NCI-H510A treated with DMSO at 0.1 percent for 48 hours (cell line): ENCODE data around the gene DMAP1.
"Not testable (repeated sequence)": the region's sequence is repeated elsewhere in the genome, so short reads cannot be mapped to it uniquely, and the experiment has no call there.

Experiments used
- DNase-seq: peaks from one replicate; lab custom pipeline; 2025; lab: John Stamatoyannopoulos, UW

The DMAP1 gene, protein sequence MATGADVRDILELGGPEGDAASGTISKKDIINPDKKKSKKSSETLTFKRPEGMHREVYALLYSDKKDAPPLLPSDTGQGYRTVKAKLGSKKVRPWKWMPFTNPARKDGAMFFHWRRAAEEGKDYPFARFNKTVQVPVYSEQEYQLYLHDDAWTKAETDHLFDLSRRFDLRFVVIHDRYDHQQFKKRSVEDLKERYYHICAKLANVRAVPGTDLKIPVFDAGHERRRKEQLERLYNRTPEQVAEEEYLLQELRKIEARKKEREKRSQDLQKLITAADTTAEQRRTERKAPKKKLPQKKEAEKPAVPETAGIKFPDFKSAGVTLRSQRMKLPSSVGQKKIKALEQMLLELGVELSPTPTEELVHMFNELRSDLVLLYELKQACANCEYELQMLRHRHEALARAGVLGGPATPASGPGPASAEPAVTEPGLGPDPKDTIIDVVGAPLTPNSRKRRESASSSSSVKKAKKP

DNA sequence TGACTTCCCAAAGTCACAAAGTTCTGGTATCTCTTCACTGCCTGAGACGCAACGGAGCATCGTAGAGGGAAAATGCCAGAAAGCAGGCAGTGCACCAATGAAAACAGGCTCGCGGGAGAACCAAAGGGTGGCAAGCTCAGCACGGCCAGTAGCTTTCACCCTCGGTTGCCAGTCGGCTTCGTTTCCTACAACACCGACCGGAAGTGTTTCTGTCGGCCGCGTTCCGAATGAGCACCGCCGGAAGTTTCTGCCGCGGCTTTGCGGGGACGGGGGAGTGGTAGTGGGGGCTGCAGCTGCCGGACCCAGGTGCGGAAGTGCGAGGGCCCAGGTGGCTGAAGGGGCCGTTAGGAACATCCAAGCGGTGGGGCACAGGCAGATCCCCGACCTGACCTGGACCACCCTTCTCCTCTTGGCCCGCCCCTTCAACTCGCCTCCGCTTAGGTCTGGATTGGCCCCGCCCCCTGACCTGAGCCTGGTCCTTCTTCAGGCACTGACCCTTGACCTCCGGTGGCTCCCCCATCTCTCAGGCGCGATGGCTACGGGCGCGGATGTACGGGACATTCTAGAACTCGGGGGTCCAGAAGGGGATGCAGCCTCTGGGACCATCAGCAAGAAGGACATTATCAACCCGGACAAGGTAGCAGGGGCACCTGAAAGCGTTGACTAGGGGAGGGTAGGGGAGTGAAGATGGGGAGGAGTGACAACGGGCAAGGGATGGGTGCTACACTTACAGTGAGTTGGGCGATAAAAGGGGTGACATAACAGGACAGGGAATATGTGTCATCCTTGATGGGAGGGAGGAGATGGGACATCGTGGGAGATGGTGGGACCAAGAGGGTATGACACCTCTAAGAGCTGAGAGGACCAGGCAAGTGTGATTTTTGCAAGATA is at the start of gene DMAP1:
TSS of gene DMAP1 (plus strand) at position 250 of the 891 bp plus-strand sequence. CDS start at position 533, 283 bp downstream.
- peak; percentile 99 for DNase-seq

DNA sequence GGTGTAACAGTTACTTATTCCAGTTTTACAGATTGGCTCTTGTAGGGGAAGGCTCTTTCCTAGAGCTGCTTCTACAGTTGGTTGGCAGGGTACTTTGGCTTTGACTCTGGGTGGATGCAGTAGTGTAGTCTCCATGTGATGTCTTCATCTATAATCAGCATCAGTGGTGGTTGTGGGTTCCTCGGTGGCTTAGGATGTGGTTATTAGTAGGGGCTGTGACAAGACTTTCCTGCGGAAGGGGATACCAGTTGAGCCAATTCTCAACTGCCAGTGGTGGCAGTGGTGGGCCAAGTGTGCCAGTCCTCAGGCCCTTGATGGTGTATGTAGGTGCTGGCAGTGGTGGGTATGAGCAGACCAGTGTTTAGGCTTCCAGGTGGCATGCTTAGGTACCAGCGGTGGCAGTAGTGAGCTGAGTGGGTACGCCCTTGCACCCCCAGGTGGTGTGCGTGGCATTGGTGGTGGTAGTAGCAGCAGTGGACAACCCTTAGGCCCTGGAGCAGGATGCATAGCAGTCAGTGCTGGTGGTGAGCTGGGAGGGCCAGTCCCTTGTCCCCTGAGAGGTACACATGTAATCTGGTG is 44.7 kb upstream of the DMAP1 start:
- DNase-seq, result no peak

DNA sequence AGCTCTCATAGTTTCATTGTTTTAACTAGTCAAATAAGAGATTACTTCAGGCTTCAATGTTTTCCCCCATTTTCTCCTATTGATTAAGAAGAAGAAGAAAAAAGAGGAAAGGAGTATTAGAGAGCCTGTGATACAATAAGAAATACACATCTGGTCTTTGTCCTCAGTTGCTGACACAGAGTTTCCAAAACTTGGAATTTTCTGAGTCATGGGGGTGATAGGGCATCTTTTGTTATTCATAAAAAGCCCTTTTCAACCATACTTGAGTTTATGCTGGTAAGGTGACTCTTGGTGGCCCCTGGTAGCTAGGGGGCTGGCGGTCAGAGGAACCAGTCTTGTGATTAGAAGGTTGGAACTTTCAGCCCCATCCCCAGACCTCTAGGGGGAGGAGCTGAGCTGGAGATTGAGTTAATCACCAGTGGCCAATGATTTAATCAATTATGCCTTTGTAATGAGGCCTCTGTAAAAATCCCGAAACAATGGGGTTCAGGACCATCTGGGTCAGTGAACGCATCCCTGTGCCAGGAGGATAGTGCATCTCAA is 42.9 kb upstream of the DMAP1 start:
- DNase-seq, result no peak

- DNase-seq, result no peak
Observed at GRCh38 chr1:44174630-44175029, 38.6 kb upstream of the DMAP1 start.

DNA sequence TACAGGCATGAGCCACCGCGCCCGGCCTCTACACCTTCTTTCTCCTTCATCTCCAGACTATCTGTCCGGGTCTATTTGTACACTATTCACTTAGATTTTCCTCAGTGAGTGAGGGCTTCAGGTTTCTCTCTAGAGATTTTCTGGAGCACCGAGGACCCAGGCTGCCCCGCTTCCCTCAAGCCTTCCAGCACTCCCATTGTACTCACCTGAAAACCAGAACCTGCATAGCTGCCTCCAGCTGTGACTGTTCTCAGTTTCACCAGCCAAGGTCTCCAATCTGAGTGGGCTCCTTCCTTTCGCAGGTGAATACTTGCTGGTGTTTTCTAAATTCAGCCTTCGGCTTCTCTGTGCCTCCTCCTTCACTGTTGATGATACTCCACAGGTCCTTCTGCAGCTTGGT is 12.9 kb upstream of the DMAP1 start:
- no peak for DNase-seq

- not testable (repeated sequence) for DNase-seq
Observed at GRCh38 chr1:44206545-44206944, 6.7 kb upstream of the DMAP1 start.

DNA sequence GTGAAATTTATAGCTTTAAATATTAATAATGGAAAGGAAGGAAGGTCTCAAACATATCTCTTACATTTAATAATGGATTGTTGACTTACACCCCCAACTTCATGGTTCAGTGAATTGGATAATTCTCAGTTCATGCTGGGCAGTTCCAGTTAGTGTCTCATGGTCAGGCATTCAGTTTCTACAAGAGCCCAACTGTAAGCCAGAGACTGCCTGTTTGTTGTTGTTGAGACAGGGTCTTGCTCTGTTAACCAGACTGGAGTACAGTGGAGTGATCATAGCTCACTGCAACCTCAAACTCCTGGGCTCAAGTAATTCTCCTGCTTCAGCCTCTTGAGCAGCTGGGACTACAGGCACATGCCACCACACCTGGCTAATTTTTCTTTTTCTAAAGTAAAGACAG is 5.0 kb upstream of the DMAP1 start:
- DNase-seq, result no peak

DNA sequence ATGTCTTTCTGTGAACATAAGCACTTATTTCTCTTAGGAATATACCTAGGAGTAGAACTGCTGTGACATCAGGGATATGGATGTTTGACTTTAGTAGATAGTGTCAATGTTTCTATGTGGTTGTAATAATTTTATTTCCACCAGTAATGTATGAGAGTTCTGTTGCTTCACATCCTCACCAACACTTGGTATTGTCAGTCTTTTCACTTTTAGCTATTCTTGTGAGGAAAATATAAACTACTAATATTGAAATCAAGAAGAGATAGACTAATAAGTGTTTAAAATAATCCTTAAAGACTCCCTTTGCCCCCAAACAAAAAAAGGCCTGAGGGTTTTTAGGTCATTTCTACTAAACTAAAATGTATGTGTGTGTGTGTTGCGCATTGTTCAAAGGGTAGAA is 2.7 kb upstream of the DMAP1 start:
- no peak for DNase-seq

DNA sequence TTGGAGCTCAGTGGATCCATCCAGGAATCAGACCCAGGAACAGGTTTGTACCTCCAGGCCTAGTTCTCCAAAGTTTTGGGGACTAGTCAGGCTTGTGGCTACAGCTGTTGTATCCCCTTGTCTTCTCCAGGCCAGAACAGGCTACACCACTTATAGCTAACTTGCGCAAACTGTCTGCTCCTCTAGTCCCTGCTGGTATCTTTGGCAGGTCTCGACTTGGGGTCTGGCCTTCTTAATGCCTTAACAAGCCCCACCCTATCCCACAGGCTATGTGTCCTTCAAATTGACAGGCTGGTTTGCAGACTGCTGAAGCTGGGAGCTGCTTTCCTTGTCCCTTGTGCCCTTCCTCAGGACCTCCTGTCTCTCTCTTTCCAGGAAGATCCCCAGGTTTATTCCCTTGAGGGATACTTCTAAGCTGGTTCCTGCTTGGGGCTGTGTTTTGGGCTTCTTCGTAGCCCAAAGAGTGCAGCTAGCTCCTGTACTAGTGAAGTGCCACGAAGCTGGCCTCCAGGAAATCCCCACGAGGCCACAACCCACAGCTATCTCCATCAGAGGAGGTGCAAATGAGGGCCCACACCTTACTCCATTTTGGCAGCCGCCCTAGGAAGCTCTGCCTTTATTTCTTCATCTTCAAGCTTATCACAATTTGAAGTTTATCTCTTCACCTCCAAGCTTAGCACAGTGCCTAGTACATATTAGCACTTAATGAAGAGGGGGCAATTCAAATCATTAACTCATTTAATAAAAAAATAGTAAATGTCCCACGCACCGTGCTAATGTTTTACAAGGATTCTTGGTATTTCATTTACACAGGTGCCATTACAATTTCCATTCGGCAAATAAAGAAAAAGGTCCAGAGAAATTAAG is 683 bp upstream of the DMAP1 start:
- DNase-seq, result no peak

- peak; percentile 100 for DNase-seq
Observed at GRCh38 chr1:44217809-44218410, 4.6 kb downstream of the DMAP1 start.

GRCh38 chr1:44218503-44219300 is 5.4 kb downstream of the DMAP1 start:
- no peak for DNase-seq

- DNase-seq, result no peak
Observed at GRCh38 chr1:44219301-44219626, 6.0 kb downstream of the DMAP1 start.

GRCh38 chr1:44220001-44220751 is 6.9 kb downstream of the DMAP1 start:
- no peak for DNase-seq

DNA sequence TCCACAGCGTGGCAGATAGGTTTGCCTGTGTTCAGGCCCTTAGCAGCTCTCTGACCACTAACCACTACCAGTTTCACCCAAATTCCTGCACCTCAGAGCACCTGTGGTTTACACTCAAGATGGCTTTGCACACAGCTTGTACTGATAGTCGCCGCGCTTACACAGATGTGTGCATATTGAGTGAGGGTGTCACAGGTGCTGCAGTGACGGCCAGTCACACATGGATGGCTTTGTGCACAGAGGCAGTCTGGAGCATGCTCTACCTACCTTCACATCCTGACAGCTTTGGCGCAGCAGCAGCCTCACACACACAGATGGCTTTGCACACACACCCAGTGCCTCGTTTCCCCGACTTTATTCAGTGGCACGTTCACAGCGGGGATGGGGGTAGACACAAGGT is 7.5 kb downstream of the DMAP1 start:
- DNase-seq, result no peak

GRCh38 chr1:44221769-44222168 is 8.5 kb downstream of the DMAP1 start:
- no peak for DNase-seq

GRCh38 chr1:44222397-44223186 is 9.3 kb downstream of the DMAP1 start:
- DNase-seq, result no peak

DNA sequence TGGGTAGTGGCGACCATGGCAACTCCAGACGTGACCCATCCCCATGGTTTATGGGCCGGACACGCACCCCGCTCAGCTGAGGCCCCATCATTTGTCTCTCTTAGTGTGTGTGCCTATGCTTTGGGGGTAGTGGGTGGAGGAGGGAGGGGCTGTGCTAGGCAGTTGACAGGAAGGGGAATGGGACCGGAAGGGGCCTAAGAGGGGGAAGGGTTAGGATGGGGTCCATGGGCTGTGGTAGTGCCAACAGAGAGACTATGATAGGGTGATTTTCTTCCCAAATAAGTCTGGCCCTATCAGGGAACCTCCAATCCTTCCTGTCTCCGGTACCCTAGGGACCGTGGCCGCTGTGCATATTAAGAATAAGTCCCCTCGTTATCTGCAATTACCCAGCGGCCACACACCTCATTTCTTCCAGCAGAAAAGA is 9.9 kb downstream of the DMAP1 start:
- no peak for DNase-seq

DNA sequence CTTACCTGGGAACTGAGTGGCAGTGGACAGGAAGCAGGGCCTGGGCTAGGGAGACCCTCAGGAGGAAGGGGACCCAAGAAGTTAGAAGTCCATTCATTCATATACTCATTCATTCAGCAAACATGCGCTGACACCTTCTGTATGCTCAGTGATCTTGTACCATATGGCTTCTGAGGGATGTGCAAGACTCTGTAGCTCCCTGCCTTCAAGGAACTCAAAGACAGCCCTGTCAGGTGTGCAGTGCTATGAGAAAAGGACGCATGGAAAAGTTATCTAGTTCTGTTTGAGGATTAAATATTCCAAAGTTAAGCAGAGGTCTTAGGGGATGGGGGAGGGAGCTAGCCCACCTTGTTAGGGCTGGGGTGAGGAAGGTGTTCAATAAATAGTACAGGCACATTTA is 12.5 kb downstream of the DMAP1 start:
- DNase-seq, result no peak

DNA sequence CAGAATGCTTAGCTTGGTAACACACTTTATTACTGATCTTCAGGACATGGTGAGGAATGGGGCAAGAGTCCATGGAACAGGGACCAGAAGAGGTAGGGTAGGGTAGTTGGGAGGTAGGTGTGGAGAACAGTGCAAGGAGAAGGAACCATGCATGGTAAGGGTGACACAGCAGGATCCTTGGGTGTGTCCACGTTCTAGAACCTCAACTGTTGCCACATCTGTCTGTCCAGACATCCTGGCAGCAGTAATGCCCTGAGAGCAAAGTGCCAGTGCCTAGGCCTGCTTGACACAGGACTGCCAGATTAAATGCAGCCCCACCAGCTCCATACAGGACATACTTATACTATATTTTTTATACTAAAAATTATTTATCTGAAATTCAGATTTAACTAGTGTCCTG is 13.9 kb downstream of the DMAP1 start:
- DNase-seq, result no peak
